ENCODE results near the gene FAM169A.

The FAM169A gene

DNA sequence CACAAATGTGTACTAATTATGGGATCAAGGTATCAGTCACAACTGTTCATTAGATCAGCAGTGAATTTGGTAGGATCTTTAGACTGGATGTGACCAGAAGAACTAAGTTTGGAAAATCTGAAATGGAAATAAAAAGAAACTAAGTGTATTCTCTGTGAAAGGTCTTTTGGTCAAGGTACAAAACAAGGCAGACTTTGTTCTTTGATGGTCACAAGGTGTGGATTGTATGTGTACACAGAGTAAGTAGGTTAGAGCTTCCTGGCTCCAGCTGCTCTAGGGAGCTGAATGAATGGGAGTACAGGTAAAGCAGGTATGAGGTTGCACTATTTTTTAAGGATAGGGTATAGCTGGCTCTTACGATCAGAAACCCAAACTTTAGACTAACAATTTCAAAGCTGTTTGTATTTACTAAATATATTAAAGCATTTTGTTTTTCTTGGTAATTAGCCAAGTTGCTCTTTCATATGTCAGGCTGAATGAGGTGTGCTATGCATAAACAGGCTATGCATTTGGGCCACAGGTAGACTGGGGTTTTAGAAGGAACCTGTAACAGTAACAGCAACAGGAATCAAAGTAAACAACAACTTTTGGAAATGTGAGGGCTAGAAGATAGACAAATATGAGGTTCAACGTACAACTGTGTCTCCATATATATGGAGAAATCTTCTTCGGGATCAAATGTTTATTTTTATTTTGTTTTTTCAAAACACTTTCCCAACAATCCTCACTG is 32.5 kb downstream of the FAM169A start:
- CTCF ChIA-PET, result no interaction called here
- POLR2A ChIA-PET, result no interaction called here

DNA sequence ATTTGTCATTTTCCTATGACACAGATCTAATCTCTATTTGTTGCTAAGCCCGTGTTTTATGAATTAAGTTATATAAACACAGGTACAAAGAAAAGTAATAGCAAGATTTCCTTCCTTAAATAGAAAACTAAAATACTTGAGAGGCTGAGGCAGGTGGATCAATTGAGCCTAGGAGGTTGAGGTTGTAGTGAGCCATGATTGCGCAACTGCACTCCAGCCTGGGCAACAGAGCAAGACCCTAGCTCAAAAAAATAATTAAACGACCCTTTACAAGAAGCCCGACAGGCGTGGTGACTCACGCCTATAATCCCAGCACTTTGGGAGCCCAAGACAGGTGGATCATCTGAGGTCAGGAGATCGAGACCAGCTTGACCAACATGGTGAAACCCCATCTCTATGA is 36.8 kb downstream of the FAM169A start:
- ChIA-PET CTCF (no interaction called here), POLR2A (no interaction called here)
- H3K4me3 ChIP-seq (ENCODE audit: low read depth, low read length), result no peak overlapping the region
- no peak for TF ChIP-seq CTCF (IDR thresholded peaks at IDR 0.05; ENCODE audit: insufficient read depth, low read length, missing control alignments)
- no peak for DNase-seq (ENCODE audit: low read depth, low spot score)

More for the DNA sequence above, 32.5 kb downstream of the FAM169A start:
- no peak for TF ChIP-seq CTCF (IDR thresholded peaks at IDR 0.05; ENCODE audit: insufficient read depth, low read length, missing control alignments)
- no peak overlapping the region for H3K4me3 ChIP-seq (ENCODE audit: low read depth, low read length)
- no peak for DNase-seq (ENCODE audit: low read depth, low spot score)

- TF ChIP-seq CTCF (IDR thresholded peaks at IDR 0.05; ENCODE audit: insufficient read depth, low read length, missing control alignments), result no peak
- no peak for DNase-seq (ENCODE audit: low read depth, low spot score)
- no peak overlapping the region for H3K4me3 ChIP-seq (ENCODE audit: low read depth, low read length)
- CTCF ChIA-PET, result no interaction called here
- POLR2A ChIA-PET, result no interaction called here
These were observed 43.9 kb downstream of the FAM169A start for GRCh38 chr5:74822288-74822687.

- CTCF ChIA-PET, result no interaction called here
- no peak for TF ChIP-seq CTCF (IDR thresholded peaks at IDR 0.05; ENCODE audit: insufficient read depth, low read length, missing control alignments)
- no peak overlapping the region for H3K4me3 ChIP-seq (ENCODE audit: low read depth, low read length)
- DNase-seq (ENCODE audit: low read depth, low spot score), result no peak
- POLR2A ChIA-PET, result no interaction called here
These were observed 49.3 kb downstream of the FAM169A start for GRCh38 chr5:74816875-74817274.

DNA sequence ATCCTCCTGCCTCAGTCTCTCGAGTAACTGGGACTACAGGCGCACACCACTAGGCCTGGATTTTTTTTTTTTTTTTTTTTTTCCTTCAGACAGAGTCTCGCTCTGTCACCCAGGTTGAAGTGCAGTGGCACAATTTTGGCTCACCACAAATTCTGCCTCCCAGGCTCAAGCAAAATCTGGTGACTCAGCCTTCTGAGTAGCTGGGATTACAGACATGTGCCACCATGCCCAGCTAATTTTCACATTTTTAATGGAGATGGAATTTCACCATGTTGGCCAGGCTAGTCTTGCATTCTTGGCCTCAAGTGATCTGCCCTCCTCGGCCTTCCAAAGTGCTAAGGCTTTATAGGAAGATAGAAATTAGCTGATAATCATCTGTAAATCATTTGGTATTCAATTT is 55.3 kb downstream of the FAM169A start:
- no peak for DNase-seq (ENCODE audit: low read depth, low spot score)
- ChIA-PET POLR2A (no interaction called here), CTCF (no interaction called here)
- H3K4me3 ChIP-seq (ENCODE audit: low read depth, low read length), result no peak overlapping the region
- no peak for TF ChIP-seq CTCF (IDR thresholded peaks at IDR 0.05; ENCODE audit: insufficient read depth, low read length, missing control alignments)

GRCh38 chr5:74801941-74802340 is 64.2 kb downstream of the FAM169A start:
- POLR2A ChIA-PET, result no interaction called here

More at GRCh38 chr5:74801941-74802340, 64.2 kb downstream of the FAM169A start:
- no peak for DNase-seq (ENCODE audit: low read depth, low spot score)
- TF ChIP-seq CTCF (IDR thresholded peaks at IDR 0.05; ENCODE audit: insufficient read depth, low read length, missing control alignments), result no peak
- no peak overlapping the region for H3K4me3 ChIP-seq (ENCODE audit: low read depth, low read length)
- CTCF ChIA-PET, result no interaction called here
